Smooth muscle cell (in vitro differentiated cells): ENCODE results near the gene PPP1R3F. TPM values are rescaled to one million over a fixed set of nuclear protein-coding genes. Genes with fewer than 3 reads are reported as not detected.

Experiments used
- DNase-seq: peaks from one replicate; lab custom pipeline; 2025; ENCODE audit not compliant: unreplicated experiment; lab: John Stamatoyannopoulos, UW
- H2AFZ ChIP-seq: fragments of 200-600 bp; sonication (generic); 2 replicates; pipeline ENCODE4 v1.6.0; 2016; ENCODE audit warnings: antibody characterized with exemption, low read depth, mild to moderate bottlenecking
- H3F3A ChIP-seq: fragments of 200-600 bp; sonication (generic); 2 replicates; pipeline ENCODE4 v1.6.0; 2017; ENCODE audit warnings: antibody characterized with exemption, low read depth
- H3K27ac ChIP-seq: fragments of 200-600 bp; sonication (generic); 2 replicates; pipeline ENCODE4 v1.5.1; 2016; ENCODE audit warnings: low read depth, mild to moderate bottlenecking
- H3K27me3 ChIP-seq: fragments of 200-600 bp; sonication (generic); 2 replicates; pipeline ENCODE4 v1.6.1; 2016; ENCODE audit warnings: low read depth, mild to moderate bottlenecking
- H3K36me3 ChIP-seq: fragments of 200-600 bp; sonication (generic); 2 replicates; pipeline ENCODE4 v1.5.1; 2016; ENCODE audit warnings: low read depth
- H3K4me1 ChIP-seq: fragments of 200-600 bp; sonication (generic); 2 replicates; pipeline ENCODE4 v1.5.1; 2016; ENCODE audit warnings: low read depth
- H3K4me2 ChIP-seq: fragments of 200-600 bp; sonication (generic); 2 replicates; pipeline ENCODE4 v1.6.0; 2016; ENCODE audit warnings: mild to moderate bottlenecking
- H3K4me3 ChIP-seq: fragments of 200-600 bp; sonication (generic); 2 replicates; pipeline ENCODE4 v1.5.1; 2016; ENCODE audit warnings: mild to moderate bottlenecking
- H3K79me2 ChIP-seq: fragments of 200-600 bp; sonication (generic); 2 replicates; pipeline ENCODE4 v1.6.0; 2016; ENCODE audit warnings: low read depth, mild to moderate bottlenecking
- H3K9ac ChIP-seq: fragments of 200-600 bp; sonication (generic); 2 replicates; pipeline ENCODE4 v1.6.0; 2016; ENCODE audit warnings: low read depth
- H3K9me3 ChIP-seq: fragments of 200-600 bp; sonication (generic); replicated peaks from 2 replicates; pipeline ENCODE4 v1.5.1; 2016; ENCODE audit warnings: low read depth
- H4K20me1 ChIP-seq: fragments of 200-600 bp; sonication (generic); 2 replicates; pipeline ENCODE4 v1.6.0; 2016; ENCODE audit warnings: low read depth
- CTCF ChIP-seq: fragments of 200-600 bp; sonication (generic); IDR thresholded peaks from 2 replicates; pipeline ENCODE4 v1.5.1; 2017; ENCODE audit warnings: borderline replicate concordance, mild to moderate bottlenecking, antibody characterized with exemption; ENCODE audit not compliant: insufficient read depth, poor library complexity, severe bottlenecking
- WGBS: methylation state at CpG from one replicate; pipeline ENCODE4 v1.1.7; 2016; ENCODE audit warnings: low lambda C conversion rate; 5-methylcytosine and 5-hydroxymethylcytosine counted together
- polyA plus RNA-seq: library from polyadenylated mRNA; unstranded; fragments of >200 nt; fragmentation: Nextera tagmentation; extraction: Ambion mirVana; gene quantifications from 2 replicates; pipeline ENCODE4 v1.2.1, GENCODE V29; 2016
- total RNA-seq: library from RNA; depleted of rRNA; stranded (reverse); fragments of >200 nt; gene quantifications from 2 replicates; pipeline ENCODE4 v1.2.3, GENCODE V29; 2014

Gene PPP1R3F
- total and polyA plus RNA-seq, 2 experiments from 2014 or later, result 3.3 to 14.5 TPM

DNA sequence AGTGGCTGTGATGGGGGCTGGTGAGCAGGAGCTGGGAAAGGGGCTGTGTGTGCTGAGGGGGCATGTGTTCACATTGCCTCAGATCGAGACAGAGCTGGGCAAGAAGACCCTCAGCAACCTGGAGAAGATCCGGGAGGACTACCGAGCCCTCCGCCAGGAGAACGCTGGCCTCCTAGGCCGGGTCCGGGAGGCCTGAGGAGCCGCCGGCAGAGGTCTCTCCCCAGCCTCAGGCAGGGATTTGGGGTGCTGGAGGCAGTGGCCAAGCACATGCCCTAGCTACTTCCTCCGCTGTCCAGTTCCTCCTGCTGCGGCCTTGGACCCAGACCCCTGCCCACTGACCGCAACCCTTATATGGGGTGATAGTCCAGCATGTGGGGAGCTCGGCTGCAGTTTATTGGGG lies 19.5 kb upstream of the PPP1R3F start:
- Histone ChIP-seq H4K20me1 (no peaks in the 10 kb centered on the region), H2AFZ (no peak overlapping the region), H3K9ac (no peak overlapping the region), H3K4me3 (no peak overlapping the region), H3K4me1 (no peaks in the 10 kb centered on the region), H3K9me3 (no peaks in the 10 kb centered on the region), H3K27me3 (no peaks in the 10 kb centered on the region), H3K36me3 (no peaks in the 10 kb centered on the region), H3K4me2 (no peak overlapping the region), H3F3A (no peaks in the 10 kb centered on the region), H3K27ac (no peak overlapping the region), H3K79me2 (no peaks in the 10 kb centered on the region)
- no peak for TF ChIP-seq CTCF
- 89% methylated on average over 13 of the region's 13 CpGs for WGBS
- no peak for DNase-seq

GRCh38 chrX:49250578-49250977 lies 19.0 kb upstream of the PPP1R3F start:
- Histone ChIP-seq H3K27ac (no peak overlapping the region), H3K4me3 (no peak overlapping the region), H3F3A (no peaks in the 10 kb centered on the region), H2AFZ (no peak overlapping the region), H3K9me3 (no peaks in the 10 kb centered on the region), H3K9ac (no peak overlapping the region), H3K36me3 (no peaks in the 10 kb centered on the region), H3K27me3 (no peaks in the 10 kb centered on the region), H4K20me1 (no peaks in the 10 kb centered on the region), H3K4me2 (no peak overlapping the region), H3K4me1 (no peaks in the 10 kb centered on the region), H3K79me2 (no peaks in the 10 kb centered on the region)
- TF ChIP-seq CTCF, result no peak
- DNase-seq, result no peak
- WGBS, result 90% methylated on average over 9 of the region's 9 CpGs

DNA sequence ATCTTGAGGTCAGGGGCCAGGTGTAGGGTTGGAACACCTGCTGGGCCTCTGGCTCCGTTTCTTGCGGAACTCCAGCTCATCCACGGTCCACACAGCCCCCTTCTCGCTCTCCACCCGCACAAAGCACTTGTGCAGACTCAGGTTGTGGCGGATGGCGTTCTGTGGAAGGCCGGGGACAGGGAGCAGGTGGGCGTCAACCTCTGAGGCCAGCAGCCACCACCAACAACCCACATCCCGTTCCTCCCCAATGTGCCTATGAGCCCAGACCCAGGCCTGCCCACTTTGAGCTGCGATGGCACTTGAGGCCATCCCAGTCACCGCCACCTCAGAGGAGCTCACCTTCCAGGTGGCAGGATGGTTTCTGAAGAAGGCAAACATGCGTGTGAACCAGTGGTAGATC lies 18.3 kb upstream of the PPP1R3F start:
- H3K9ac ChIP-seq, result no peak overlapping the region
- no peaks in the 10 kb centered on the region for H3K27me3 ChIP-seq
- H4K20me1 ChIP-seq, result no peaks in the 10 kb centered on the region
- H3F3A ChIP-seq, result no peaks in the 10 kb centered on the region
- no peak overlapping the region for H3K4me2 ChIP-seq
- H3K36me3 ChIP-seq, result no peaks in the 10 kb centered on the region
- TF ChIP-seq CTCF, result no peak
- H3K4me3 ChIP-seq, result no peak overlapping the region
- H3K9me3 ChIP-seq, result no peaks in the 10 kb centered on the region
- no peaks in the 10 kb centered on the region for H3K79me2 ChIP-seq
- WGBS, result 88% methylated on average over 13 of the region's 13 CpGs
- no peak overlapping the region for H3K27ac ChIP-seq
- H3K4me1 ChIP-seq, result no peaks in the 10 kb centered on the region
- DNase-seq, result no peak
- H2AFZ ChIP-seq, result no peak overlapping the region

- Histone ChIP-seq H3K4me2 (no peak overlapping the region), H4K20me1 (no peaks in the 10 kb centered on the region)
- 88% methylated on average over 7 of the region's 7 CpGs for WGBS
Measured at GRCh38 chrX:49254639-49255038, 15.0 kb upstream of the PPP1R3F start.

More at GRCh38 chrX:49254639-49255038, 15.0 kb upstream of the PPP1R3F start:
- DNase-seq, result no peak
- H3K9me3 ChIP-seq, result no peaks in the 10 kb centered on the region
- no peaks in the 10 kb centered on the region for H3K27me3 ChIP-seq
- H3K9ac ChIP-seq, result no peak overlapping the region
- H3K27ac ChIP-seq, result no peak overlapping the region
- no peaks in the 10 kb centered on the region for H3K36me3 ChIP-seq
- no peaks in the 10 kb centered on the region for H3F3A ChIP-seq
- H3K4me3 ChIP-seq, result no peak overlapping the region
- TF ChIP-seq CTCF, result no peak
- no peak overlapping the region for H2AFZ ChIP-seq
- H3K79me2 ChIP-seq, result no peaks in the 10 kb centered on the region
- H3K4me1 ChIP-seq, result no peaks in the 10 kb centered on the region
